ENCODE results near the gene TMEM87B. TPM values are rescaled to one million over a fixed set of nuclear protein-coding genes. Genes with fewer than 3 reads are reported as not detected.

The TMEM87B gene
- total RNA-seq, 1 experiment from 2014 or later, result 14.8 TPM

GRCh38 chr2:112084689-112085374 lies 29.8 kb downstream of the TMEM87B start (continued):
- TF ChIP-seq TCF7L2 (IDR thresholded peaks at IDR 0.05; ENCODE audit: borderline replicate concordance, extremely low read depth, insufficient read depth, insufficient read length) (no peak), POLR2AphosphoS5 (IDR thresholded peaks at IDR 0.05; ENCODE audit: low read depth, low read length) (no peak), FOSL1 (IDR thresholded peaks at IDR 0.05; ENCODE audit: low read depth) (no peak), EGR1 (IDR thresholded peaks at IDR 0.05; ENCODE audit: low read depth) (no peak)
- TF ChIP-seq, protein P1, sequence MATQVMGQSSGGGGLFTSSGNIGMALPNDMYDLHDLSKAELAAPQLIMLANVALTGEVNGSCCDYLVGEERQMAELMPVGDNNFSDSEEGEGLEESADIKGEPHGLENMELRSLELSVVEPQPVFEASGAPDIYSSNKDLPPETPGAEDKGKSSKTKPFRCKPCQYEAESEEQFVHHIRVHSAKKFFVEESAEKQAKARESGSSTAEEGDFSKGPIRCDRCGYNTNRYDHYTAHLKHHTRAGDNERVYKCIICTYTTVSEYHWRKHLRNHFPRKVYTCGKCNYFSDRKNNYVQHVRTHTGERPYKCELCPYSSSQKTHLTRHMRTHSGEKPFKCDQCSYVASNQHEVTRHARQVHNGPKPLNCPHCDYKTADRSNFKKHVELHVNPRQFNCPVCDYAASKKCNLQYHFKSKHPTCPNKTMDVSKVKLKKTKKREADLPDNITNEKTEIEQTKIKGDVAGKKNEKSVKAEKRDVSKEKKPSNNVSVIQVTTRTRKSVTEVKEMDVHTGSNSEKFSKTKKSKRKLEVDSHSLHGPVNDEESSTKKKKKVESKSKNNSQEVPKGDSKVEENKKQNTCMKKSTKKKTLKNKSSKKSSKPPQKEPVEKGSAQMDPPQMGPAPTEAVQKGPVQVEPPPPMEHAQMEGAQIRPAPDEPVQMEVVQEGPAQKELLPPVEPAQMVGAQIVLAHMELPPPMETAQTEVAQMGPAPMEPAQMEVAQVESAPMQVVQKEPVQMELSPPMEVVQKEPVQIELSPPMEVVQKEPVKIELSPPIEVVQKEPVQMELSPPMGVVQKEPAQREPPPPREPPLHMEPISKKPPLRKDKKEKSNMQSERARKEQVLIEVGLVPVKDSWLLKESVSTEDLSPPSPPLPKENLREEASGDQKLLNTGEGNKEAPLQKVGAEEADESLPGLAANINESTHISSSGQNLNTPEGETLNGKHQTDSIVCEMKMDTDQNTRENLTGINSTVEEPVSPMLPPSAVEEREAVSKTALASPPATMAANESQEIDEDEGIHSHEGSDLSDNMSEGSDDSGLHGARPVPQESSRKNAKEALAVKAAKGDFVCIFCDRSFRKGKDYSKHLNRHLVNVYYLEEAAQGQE (IDR thresholded peaks at IDR 0.05; ENCODE audit: low read depth), result no peak

- DNase-seq (ENCODE audit: low read depth, low spot score) (no peak), ATAC-seq (no peak)
- no peak overlapping the region for H3K9ac ChIP-seq (ENCODE audit: low read length)
- H3K4me1 ChIP-seq (ENCODE audit: control insufficient read depth in 1 of 2, insufficient read depth in 2 of 2, low read length in 2 of 2), result no peaks in the 10 kb centered on the region
- H3K79me2 ChIP-seq (ENCODE audit: insufficient read depth, low read length), result no peaks in the 10 kb centered on the region
- H3K4me3 ChIP-seq (replicated peaks in 1 of 2; ENCODE audit: low read depth in 1 of 2, low read length in 2 of 2), result no peak overlapping the region
- no peak overlapping the region for H3K27ac ChIP-seq (ENCODE audit: low read depth, low read length)
- H3K9me2 ChIP-seq (ENCODE audit: insufficient read depth), result no peaks in the 10 kb centered on the region
- intact Hi-C loops (cut with micrococcal nuclease), result no loop called here
- no peak overlapping the region for H2AFZ ChIP-seq (ENCODE audit: low read depth, low read length, poor library complexity, severe bottlenecking)
- peaks cover 5 to 14% of the 10 kb centered on the region in 2 experiments; a peak in 1 of 4 replicates for H3K36me3 ChIP-seq (ENCODE audit: control insufficient read depth in 1 of 2, insufficient read depth in 2 of 2, low read length in 2 of 2)
- H3K27me3 ChIP-seq (ENCODE audit: insufficient read depth, low read length), result no peaks in the 10 kb centered on the region
- no TSS peak for BruUV-seq (replicated peaks)
- no peaks in the 10 kb centered on the region for H3K9me3 ChIP-seq (ENCODE audit: control insufficient read depth in 1 of 2, insufficient read depth in 1 of 2, low read depth in 1 of 2, low read length in 2 of 2)
- ChIA-PET CTCF (no interaction called here), POLR2A (no interaction called here), RAD21 (ENCODE audit: low non-redundant PET in 1 of 2, low total read pairs in 2 of 2, uncharacterized antibody in 2 of 2, unreplicated experiment in 2 of 2) (no interaction called here)
- no peak overlapping the region for H3K4me2 ChIP-seq (ENCODE audit: low read length)
- TF ChIP-seq, protein P2, sequence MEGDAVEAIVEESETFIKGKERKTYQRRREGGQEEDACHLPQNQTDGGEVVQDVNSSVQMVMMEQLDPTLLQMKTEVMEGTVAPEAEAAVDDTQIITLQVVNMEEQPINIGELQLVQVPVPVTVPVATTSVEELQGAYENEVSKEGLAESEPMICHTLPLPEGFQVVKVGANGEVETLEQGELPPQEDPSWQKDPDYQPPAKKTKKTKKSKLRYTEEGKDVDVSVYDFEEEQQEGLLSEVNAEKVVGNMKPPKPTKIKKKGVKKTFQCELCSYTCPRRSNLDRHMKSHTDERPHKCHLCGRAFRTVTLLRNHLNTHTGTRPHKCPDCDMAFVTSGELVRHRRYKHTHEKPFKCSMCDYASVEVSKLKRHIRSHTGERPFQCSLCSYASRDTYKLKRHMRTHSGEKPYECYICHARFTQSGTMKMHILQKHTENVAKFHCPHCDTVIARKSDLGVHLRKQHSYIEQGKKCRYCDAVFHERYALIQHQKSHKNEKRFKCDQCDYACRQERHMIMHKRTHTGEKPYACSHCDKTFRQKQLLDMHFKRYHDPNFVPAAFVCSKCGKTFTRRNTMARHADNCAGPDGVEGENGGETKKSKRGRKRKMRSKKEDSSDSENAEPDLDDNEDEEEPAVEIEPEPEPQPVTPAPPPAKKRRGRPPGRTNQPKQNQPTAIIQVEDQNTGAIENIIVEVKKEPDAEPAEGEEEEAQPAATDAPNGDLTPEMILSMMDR (IDR thresholded peaks at IDR 0.05 in 2 of 3, conservative IDR thresholded peaks at IDR 0.05 in 1 of 3; ENCODE audit: borderline replicate concordance in 1 of 3, insufficient read depth in 1 of 3, low read depth in 2 of 3, low read length in 2 of 3), result no peak
- TF ChIP-seq, protein P1 (IDR thresholded peaks at IDR 0.05; ENCODE audit: low read depth), result no peak
- TF ChIP-seq CBX3 (IDR thresholded peaks at IDR 0.05; ENCODE audit: low read depth) (no peak), POLR2AphosphoS5 (IDR thresholded peaks at IDR 0.05; ENCODE audit: low read depth, low read length) (no peak), EZH2 (IDR thresholded peaks at IDR 0.05) (no peak), TCF7L2 (IDR thresholded peaks at IDR 0.05; ENCODE audit: borderline replicate concordance, extremely low read depth, insufficient read depth, insufficient read length) (no peak)
- TF ChIP-seq, protein P3, sequence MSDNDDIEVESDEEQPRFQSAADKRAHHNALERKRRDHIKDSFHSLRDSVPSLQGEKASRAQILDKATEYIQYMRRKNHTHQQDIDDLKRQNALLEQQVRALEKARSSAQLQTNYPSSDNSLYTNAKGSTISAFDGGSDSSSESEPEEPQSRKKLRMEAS (IDR thresholded peaks at IDR 0.05), result no peak
- H4K20me1 ChIP-seq (ENCODE audit: insufficient read depth), result no peaks in the 10 kb centered on the region
Observed at GRCh38 chr2:112085375-112085730, 30.3 kb downstream of the TMEM87B start.

Measured in HCT116 (cell line).